Measurements from ENCODE around the gene ATP6V1F.

ATP6V1F gene

DNA sequence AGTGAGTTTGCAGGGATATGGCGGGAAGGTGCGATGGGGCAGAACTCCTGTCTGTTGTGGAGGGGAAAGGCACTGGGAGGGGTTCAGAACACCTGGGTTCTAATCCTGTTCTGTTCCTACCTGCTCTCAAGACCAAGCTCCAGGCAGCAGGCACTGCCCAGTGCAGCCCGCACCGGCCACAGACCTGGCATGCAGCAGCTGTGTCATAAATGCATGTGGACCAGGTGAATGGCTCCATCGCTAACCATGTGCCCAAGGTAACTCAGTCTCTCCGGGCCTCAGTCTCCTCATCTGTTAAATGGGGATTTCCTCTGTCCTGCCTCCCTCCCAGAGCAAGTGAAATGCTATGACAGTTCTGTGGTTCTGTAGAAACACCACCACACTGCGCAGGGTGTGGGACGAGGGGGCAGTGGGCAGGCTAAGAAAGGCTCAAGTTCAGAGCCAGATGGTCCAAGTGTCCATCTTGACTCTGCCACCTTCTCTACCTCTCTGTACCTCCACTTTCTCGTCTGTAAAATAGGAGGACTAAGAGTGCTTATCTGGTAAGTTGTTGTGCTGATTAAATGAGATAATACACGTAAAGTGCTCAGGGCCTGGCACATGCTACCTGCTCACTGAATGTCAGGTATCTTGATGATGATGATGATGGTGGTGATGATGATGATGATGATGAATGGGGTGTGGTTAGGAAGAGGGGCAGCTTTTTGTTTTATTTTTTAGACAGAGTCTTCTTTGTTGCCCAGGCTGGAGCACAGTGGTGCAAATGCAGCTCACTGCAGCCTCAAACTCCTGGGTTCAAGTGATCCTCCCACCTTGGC lies 22.9 kb downstream of the ATP6V1F start:
- DNase-seq: no peak

DNA sequence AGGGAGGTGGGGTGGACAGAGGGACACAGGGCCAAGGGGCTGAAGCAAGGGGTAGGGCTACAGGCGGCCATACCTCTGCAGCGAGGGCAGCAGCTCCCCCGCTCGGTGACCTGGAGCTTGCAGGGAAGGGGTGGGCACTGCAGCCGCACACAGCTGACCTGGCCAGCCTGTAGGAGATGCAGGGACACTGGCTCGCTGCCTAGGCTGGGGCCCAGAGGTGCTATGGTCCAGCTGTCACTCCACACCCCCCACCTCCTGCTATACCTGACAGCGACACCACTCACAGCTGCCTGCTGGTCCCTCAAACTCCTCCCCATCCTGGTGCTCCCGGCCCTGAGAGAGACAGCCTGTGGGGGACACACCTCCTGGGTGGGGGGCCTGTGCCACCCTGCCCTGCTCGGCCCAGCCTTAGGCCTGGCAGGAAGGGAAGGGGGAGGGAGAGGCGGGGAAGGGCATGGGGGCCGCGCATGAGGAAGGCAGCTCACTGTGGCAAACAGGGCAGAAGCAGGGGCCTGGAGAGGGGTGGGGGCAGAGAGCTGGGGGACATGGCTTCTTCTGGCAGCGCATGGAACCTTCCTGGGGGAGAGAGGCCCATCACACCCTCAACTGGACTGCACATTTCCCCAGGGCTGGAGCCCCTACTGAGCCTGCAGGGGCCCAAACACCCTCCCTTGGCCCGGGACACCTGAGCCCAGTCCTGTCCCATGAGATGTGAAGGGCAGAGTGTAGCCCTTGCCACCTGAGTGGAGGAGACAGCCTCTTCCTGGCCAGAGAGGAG lies 23.9 kb downstream of the ATP6V1F start:
- DNase-seq: no peak

DNA sequence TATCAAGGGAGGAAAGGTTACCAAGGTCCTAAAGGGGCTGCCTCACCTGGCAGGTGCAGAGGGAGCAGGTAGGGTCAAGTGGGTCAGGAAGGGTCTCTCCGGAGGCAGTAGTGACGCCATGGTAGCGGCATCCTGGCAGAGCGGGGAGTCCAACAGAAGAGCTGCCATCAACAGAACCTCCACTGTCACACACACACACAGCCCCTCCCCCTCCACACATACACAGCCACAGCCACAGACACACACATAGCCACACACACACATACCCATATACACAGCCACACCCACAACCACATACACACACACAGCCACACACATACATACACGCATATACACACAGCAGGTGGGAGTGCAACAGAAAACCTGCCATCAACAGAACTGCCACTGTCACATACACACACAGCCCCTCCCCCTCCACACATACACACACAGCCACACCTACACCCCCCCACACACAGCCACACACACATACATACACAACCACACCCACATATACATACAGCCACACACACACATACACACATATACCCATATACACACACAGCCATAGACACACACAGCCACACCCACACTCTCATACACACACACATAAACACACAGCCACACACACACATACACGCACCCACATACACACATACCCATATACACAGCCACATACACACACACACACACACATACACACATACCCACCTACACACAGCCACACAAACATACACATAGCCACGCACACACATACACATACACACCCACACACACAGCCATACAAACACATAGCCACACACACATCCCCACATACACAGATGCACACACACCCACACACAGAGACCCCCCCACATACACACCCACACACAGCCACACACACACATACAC lies 24.7 kb downstream of the ATP6V1F start:
- no peak for DNase-seq

DNA sequence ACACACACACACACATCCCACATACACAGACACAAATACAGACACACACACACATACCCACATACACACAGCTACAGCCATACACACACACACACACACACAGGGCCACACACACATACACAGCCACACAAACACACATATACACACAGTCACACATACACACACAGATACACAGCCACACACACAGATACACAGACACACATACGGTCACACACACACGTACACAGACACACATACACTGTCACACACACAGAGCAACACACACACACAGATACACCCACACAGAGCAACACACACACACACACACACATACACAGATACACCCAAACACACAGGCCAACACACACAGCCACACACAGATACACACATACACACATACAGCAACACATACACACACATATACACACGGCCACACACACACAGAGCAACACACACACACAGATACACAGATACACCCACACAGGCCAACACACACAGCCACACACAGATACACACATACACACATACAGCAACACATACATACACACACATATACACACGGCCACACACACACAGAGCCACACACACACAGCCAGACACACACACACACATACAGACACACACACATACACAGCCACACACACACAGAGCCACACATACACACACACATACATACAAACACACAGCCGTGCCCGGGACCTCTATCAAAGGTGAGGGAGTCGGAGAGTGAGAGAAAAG lies 25.5 kb downstream of the ATP6V1F start:
- no peak for DNase-seq

DNA sequence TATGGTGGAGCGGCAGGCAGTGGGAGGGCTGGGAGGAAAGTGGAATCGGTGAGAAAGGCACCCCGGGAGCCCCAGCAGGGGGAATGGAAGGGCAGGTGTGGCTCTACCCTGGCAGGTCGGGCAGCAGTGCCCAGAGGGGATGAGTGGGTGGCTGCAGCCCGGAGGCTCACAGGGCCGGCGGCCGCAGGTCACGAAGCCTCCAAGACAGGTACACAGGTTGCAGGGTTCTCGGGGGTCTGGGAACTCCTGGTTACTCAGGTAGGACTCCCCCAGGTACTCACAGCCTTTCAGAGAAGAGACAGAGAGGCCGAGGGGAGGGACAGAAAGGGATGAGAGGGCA lies 26.1 kb downstream of the ATP6V1F start:
- DNase-seq: no peak

DNA sequence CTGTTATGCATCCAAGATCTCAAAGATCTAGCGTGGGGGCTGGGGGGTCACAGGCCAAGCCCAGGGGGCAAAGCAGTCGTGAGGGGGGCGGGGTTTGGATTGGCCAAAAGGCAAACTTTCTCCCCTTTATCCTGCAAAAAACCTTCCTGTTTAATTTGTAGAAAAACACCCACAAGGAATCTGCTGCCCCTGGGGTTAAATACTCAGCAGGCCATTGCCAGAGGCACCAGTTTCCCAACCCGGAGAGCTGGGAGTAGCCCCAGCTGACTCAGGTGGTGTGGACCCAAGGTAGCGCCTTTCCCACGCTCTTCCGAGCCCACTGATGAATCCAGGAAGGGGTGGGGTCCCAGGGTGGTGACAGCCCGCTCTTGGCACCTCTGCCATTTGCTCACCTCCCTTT lies 26.5 kb downstream of the ATP6V1F start:
- no peak for DNase-seq

DNA sequence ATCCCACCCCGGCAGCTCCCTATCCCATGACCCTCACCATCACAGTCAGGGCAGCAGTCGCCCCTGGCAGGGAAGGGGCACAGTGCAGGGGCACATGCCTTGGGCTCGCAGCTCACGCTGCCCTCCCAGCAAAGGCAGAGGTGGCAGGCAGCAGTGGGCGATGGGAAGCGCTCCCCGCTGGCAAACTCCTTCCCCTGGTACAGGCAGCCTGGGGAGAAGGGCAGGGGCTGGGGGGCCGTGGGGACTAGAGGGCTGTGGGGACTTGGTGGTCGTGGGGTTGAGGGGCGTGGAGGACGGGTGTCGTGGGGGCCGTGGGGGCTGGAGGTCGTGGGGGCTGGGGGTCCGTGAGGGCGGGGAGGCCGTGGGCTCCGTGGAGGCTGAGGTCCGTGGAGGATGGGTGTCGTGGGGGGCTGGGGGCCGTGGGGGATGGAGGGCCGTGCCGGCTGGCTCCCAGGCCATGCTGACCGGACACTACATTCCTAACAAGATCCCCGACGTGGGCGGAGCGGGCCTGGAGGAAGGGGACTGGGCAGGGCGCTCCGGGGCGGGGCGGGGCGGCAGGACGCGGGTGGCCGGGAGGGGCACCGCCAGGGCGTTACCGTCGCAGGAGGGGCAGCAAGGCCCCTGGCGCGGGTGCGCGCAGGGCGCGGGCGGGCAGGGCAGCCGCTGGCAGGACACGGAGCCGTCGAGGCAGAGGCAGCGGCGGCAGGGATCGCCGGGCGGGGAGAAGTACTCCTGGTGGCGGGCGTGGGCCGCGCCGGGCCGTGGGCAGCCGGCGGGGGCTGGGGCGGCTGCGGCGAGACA lies 27.9 kb downstream of the ATP6V1F start:
- no peak for DNase-seq

DNA sequence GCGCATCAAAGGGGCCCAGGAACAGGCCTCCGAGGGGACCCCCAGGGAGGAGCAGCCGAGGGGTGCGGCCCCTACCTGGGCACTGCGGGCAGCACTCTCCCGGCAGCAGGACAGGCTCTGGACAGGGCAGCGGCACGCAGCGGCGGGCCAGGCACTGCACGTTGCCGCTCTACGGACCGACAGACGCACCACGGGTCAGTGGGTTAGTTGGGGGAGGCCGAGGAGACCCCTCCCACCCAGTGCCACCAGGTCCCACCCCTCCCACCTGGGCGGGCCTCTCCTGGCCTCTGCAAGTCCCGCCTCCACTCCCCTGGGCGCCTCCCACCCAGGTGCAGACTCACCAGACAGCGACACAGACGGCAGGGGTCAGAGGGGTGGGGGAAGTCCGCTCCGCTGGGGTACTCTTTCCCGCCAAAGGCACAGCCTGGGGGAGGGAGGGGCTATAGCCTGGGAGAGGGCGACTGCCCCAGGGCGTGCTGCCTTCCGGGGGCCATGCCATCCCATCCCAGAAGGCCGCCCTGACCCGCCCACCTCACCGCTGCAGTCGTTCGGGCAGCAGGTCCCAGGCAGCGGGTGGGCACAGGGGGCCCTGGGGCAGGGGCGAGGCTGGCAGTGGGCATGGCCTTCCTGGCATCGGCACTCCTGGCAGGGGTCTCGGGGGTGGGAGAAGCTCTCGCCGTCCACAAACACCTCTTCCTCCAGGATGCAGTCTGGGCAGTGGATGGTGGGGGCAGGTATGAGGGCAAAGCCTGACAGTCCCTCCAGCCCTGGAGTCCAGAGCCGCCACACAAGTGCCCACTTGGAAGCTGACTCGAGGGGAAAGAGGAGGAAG lies 28.7 kb downstream of the ATP6V1F start:
- DNase-seq: no peak

DNA sequence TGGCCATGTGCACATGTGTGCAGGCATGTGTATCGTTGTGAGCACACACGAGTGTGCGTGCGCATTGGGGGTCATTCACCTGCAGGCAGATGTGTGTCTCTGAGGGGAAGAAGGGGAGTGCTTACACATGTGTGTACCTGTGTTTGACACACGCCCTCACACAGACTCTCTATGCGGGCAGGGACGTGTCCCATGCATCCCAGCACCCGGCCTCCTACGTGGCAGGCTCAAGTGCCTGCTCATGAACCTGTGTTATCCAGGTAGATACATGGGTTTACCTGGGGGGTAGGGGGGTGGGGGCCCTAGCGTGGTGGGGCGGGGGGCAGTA lies 29.2 kb downstream of the ATP6V1F start:
- no peak for DNase-seq

DNA sequence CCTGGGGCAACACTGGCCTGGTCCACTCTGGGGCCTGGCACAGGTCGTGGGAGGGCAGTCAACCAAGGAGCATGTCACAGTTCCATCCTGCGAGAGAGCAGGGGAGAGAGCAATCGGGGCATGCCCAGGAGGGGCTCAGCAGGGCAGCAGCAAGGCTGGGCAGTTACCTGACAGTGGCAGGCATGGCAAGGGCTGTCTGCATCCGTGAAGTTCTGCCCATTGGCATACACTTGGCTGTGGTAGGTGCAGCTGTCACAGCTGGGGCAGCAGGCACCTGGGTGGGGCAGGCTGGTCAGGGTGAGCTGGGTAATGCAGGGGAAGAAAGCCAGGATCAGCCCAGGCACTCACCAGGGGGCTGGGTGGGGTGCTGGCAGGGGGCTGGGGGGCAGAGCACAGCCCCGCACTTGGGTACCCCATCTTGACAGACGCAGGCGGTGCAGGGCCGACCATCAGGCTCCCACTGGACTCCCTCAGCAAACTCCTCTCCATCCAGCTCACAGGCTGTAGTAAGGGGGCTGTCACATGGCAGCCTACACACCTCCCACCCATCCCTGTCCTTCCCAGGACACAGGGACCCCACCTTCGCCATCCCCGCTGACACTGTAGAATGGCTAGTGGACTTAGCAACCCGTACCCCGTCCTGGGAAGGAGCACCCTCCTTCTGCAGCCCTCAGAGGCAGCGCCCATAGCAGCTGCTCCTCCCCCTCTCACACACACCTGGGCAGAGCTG lies 30.0 kb downstream of the ATP6V1F start:
- DNase-seq: no peak

DNA sequence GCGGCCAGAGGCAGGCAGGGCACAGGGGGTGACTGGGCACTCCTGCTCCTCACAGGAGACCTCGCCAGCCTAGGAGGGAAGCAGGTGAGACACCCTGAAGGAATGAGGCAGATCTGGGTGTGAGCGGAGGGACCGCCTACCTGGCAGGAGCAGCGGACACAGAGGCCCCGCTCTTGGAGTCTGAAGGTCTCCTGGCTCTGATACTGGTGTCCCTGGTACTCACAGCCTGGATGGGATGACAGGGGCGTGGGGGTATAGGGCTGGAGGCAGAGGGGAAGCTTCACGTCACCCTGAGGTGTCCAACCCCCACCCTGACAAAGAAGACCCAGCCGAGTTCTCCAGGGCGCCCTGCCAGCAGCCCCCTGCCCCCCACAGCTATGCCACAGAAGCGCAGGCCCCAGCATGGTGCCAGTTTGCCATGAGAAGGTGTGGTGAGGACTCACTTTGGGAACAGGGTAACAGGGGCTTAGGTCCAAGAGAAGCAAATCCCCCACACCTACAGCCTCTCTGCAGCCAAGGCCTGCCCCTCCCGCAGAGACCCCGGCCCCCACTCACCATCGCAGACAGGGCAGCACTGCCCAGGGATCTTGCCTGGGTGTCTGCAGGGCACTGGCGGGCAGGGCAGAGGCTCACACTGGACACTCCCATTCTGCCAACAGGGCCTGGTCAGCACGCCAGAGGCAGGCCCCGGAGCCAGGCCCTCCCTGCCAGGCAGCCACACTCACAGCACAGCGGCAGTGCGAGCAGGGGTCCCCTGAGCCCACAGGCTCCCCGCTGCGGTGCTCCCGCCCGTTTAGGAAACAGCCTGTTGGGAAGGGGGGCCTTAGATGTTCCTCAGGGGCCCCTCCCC lies 30.8 kb downstream of the ATP6V1F start:
- DNase-seq: no peak

DNA sequence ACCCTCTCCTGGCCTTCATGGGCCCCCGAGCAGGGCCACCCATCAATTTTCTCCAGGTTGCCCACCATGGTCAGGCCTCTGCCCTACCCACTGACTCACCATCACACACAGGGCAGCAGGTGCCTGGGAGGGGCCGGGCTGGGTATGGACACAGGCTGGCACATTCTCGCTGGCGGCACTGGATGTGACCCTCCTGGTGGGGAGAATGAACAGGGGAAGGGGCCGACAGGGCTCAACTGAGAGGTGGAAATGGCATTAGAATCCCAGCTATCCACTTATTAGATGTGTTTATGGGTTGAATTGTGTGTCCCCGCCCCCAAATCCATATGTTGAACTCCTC lies 31.4 kb downstream of the ATP6V1F start:
- DNase-seq: no peak

DNA sequence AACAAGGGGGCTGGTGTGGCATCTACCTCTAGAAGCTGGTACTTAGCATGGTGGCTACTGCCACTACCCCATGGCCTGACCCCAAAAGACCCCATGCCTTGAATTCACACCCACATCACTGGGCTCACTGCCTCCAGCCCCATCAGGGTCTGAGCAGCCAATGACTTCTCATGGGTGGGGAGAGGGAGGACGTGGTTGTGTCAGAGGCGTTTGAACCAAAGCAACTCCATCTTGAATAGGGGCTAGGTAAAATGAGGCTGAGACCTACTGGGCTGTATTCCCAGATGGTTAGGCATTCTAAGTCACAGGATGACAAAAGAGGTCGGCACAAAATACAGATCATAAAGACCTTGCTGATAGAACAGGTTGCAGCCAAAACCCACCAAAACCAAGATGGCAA lies 32.7 kb downstream of the ATP6V1F start:
- DNase-seq: no peak

DNA sequence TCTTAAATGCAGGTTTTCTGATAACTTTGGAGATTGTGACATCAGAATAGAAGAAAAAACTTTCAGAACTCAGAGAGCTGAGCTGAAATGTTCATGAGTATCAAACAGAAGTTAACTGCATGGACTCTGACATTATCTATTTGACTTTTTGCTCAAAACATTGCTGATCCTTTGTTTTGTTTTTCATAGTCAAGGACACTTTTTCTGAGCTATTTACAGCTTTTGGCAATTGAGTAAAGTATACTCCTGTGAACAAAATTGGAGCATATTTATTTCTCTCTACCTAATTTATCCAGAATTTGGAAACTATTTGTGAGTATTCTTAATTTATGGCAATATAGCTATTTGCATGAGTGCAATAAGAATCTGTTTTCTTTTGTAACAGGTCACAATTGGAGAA lies 36.7 kb downstream of the ATP6V1F start:
- DNase-seq: no peak

DNA sequence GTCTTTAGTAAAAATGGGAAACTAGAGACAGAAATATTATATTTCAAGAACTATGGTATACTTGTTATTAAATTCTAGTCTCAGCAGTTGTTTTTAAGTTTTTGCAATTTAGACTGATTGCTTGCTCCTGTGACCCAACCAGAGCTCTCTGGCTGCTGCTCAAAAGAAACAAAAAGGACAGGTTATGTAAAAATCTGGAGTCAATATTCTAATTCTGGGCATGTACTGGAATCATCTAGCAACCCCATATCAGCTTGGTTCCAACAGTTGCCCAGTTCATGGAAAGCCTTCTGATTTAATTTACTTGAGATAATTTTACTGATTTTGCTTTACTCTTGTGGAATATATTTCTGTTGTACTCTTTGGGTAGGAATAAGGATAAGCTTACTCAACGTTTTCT lies 37.6 kb downstream of the ATP6V1F start:
- DNase-seq: no peak

DNA sequence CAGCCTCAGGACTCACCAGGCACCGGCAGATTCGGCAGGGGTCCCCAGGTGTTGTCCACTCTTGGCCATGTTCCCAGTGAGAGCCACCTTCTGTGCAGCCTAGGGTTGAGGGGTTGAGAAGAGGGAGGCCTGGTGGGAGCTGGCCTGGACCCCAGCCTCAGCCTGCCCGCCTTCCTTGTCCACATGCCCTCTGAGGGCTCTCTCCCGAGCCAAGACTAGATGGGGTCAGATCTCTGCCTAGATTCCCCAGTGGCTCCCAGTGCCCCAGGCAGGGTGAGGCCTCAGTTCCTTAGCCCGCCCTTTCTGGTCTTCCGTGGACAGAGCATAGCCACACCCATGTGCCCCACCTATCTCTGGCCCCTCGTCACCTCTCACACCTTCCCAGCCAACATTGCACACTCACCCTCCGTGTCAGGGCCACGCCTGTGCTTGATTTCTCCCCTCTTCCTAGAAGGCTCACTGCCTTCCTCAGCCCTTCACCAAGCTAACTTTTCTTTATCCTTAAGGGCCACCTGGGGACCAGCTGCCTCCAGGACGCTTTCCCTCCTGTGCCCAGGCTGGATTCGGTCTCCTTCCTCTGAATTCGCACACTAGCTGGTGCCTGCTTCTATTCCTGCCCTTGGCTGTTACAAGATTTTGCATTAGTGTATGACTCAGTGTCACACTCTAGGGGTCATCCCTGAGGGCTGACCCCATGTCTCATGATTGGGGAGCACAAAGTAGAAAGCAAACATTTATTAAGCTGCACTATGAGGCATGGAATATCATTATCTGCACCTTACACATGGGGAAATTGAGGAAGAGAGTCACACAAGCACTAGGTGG lies 40.3 kb downstream of the ATP6V1F start:
- no peak for DNase-seq

DNA sequence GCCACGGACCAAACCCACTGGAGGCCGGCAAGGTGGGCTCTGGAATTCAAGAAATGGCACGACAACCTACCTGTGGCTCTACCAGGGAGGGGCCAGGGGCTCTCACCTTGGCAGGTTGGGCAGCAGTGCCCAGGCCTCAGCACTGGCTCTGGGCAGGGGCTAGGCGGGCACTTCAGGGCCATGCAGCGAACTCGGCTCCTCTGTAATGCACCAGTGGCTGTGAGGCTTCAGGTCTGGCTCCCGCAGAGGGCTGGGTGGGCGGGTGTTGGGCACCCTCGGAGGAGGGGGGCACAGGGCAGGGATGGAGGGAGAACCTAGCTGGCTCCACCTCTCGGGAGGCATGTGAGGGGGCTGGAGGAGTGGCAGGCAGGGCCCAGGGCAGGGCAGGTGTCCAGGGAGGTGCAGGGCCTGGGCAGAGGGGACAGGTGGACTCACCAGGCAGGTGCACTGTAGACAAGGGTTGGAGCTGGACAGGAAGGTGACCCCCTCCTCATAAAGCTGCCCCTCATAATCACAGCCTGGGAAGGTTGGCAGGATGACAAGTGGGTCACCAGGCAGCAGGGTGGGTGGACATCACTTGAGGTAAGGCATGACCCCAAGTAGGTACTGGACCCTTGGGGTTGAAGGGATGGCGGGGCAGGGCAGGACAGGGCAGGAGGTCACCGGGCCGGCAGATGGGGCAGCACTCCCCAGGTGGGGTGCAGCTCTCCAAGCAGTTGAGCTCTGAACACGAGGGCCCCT lies 41.1 kb downstream of the ATP6V1F start:
- no peak for DNase-seq
